GM21423 (cell line): ENCODE results near the gene NKAP.
"Not testable (repeated sequence)": the region's sequence is repeated elsewhere in the genome, so short reads cannot be mapped to it uniquely, and the experiment has no call there.

Experiments used
- ATAC-seq: cut with Tn5 transposase; IDR thresholded peaks from one replicate; pipeline ENCODE4 v1.9.1; 2021; ENCODE audit warnings: mild to moderate bottlenecking, moderate library complexity; ENCODE audit not compliant: unreplicated experiment

The NKAP gene

DNA sequence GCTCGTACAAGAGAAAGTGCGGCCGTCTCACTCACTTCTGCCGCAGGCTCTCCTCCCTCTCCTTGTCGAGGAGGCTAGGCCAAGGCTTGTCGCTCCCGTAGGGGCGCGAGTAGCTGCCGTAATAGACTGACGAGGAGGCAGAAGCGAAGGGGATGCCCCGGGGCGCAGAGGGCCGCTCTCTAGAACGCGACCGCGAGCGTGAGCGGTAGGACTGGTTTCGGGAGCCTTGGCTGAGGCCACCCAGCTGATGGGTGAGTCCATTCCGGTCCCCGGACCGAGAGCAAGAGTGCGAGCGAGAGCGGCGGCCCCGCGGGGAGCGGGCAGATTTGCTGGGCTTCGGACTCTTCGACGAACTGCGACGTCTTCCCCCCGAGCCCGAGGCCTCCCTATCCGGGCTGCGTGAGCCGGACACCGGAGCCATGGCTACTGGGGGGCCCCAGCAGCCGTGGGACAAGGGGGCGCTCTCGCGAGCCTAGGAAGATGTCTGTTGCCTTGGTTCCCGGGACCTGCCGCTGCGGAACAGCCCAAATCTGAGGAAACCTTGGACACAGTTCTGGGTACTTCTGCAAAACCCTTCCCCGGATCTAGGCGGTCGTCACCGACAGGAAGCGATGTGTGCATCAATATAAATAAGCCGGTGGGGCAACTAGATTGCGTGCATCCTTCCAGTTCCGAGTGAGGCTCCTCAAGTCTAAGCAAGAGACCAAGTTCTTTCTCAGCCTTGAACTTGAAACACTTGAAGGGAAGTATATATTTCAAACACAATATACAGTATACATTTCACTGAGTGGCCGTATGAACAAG lies at the start of gene NKAP:
NKAP (minus strand) TSS at position 567 of the 804 bp plus-strand sequence; CDS start at position 421, 146 bp downstream.
- peak; percentile 80 for ATAC-seq

DNA sequence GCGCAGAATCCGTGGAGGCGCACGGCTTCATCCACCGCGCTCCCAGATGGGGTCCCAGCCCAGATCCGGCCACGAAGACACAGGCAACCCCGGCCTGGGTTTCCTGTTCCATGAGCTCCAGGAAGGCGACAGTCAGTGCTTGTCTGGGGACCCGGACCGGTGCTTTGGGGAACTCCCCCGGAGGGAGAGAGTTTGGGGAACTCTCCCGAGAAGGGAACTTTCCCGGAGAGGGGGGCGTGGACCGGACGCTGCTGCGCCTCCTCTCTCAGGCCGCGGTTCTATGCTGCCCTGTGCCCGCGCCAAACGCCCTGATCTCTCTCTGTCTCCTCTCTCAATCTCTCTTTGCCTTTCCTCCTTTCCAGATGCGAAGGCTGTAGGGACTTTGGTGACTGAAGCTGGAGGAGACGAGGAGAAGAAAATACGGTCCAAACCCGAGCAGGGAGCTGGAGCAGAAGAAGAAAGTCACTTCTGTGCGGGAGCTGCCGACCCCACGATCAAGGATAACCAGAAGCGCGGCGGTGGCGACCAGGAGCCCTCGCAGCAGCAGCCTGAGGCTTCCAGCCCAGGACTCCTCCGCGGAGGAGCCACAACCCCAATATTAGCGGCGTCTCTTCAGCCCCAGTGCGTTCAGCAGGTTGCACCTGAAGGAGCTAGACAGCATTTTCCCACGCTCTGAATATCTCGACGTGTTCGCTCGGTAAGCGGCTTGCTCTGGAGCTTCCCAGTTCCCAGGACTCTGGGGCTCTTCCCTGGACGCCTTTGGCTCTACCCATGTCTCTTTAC lies 47.6 kb upstream of the NKAP start:
- no peak for ATAC-seq

DNA sequence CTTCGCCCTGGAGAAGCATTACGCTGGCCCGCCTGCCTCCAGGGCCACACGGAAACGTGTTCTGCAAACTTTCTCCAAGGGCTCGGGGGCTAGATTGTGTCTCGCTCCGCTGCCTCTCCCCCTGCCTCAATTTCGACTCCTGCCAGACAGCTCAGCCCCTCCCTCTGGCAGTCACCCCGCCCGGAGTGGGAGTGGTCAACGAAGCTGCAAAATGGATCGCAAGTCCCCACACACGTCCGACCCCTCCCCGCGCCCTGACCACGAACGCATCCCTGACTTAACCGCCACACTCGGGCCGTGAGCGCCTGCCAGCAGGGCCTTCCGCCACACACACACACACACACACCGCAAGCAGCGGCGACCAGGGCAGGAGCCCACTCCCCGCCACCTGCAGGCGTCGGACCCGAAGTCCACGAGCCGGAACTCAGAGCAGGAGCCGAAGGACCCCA lies 47.0 kb upstream of the NKAP start:
- ATAC-seq = no peak

DNA sequence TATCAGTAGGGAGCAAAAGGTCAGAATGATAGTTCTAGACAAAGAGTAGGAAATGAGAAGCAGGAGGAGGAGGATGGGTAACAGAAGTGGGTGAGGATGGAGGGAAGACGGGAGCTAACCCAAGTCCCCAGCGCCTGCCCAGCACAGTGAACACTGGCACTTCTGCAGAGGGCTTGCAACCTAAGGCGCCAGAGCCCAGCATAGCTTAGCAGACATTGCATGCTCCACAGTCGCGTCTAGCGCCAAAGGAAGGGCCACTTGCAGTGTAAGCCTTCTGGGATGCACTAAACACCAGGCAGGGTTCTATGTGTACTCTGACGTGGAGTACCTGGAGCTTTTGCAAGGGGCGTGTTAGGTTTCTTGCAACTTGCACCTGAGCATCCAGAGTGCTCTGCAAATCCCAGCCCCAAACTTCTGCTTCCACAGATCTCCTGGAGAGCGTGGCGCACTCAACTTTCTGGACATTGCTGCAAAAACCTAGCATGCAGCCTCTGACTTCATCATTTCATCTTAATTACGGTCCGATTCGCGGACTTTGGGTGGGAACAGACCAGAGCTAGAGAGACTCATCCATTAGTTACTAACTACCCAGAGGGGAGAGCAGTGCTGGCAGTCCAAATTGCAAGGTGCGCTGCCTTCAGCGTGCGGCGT lies 46.5 kb upstream of the NKAP start:
- no peak for ATAC-seq

DNA sequence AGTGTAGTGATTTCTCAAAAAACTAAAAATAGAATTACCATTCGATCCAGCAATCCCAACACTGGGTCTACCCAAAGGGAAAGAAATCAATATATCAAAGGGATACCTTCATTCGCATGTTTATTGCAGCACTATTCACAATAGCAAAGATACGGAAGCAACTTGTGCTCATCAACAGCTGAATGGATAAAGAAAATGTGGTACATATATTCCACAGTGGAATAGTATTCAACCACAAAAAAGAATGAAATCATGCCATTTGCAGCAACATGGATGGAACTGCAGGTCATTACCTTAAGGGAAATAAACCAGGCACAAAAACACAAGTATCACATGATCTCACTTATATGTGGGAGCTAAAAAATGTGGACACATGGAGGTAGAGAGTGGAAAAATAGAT lies 42.7 kb upstream of the NKAP start:
- ATAC-seq = no peak

DNA sequence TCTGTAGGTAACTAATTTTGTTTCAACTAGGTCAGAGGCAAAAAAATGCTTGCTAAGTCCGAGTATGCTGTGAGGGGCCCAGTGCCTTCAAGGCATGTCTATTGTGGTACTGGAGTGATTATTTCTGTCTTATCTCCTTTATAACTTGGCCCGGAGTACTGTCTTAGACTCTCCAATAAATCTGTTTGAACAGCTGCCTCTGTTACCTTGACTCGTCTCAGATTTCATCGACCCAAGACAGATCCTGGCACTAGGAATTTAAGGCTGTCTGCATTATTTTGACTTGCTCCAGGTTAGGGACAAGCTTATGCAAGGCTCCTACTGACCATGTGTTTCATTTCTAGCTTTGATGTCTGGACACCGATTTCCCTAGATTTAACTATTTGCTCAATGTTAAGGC lies 41.1 kb upstream of the NKAP start:
- ATAC-seq = no peak

DNA sequence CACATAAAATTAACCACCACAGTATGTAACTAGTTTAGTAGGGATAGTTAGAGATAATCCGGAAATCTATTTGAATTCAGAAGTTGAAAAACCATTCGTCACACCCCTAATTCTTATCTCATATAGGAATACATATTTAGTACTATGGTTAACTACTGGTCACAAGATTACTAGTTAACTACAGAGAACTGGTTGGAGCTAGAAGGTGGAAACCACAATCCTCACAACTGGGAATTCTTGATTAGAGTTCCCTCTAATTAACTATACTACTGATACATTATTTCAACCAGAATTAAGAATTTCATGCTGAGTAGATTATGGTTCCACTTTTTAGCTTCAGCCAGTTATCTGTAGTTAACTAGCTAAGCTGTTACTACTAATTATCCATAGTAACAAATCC lies 39.9 kb upstream of the NKAP start:
- ATAC-seq = no peak

DNA sequence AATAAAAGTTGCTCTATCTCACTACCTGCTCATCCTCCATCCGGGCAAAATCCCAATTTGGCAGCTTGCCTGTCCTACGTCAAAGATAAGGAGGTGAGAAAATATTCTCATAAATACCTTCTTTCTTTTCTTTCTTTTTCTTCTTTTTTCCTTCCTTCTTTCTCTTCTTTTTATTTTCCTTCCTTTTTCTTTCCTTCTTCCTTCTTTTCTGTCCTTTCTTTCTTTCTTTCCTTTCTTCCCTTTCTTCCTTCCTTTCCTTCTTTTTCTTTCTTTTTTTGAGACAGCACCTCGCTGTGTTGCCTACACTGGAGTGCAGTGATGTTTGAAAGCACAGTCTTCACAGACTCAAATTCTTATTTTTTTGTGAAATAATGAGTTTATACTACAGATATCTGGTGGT lies 38.6 kb upstream of the NKAP start:
- no peak for ATAC-seq

DNA sequence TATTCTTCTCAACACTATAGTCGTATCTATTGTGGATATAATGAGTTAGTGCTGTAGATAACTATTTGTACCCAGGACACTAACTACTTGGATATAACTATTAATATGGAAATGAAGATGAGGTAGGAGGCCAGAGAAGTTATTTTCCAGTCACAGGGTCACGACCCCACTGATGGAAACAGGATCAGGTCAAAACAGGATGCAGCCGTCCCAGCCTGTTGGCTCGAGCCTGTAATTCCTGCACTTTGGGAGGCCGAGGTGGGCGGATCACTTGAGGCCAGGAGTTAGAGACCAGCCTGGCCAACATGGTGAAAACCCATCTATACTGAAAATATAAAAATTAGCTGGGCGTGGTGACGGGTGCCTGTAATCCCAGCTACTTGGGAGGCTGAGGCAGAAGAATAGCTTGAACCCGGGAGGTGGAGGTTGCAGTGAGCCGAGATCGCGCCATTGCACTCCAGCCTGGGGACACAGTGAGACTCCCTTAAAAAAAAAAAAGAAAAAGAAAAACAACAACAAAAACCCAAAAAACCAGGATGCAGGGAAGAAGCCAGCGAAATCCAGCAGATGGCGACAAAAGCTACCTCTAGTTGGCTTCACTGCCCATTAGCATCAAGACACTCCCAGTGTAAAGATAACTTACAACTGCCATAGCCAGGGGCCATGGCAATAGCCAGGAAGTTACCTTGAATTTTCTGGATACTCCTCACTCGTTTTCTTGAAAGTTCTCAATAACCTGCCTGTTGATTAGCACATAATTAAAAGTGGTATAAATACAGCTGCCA lies 37.9 kb upstream of the NKAP start:
- no peak for ATAC-seq

DNA sequence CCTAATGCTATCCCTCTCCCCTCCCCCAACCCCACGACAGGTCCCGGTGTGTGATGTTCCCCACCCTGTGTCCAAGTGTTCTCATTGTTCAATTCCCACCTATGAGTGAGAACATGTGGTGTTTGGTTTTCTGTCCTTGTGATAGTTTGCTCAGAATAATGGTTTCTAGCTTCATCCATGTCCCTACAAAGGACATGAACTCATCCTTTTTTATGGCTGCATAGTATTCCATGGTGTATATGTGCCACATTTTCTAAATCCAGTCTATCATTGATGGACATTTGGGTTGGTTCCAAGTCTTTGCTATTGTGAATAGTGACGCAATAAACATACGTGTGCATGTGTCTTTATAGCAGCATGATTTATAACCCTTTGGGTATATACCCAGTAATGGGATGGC lies 33.6 kb upstream of the NKAP start:
- not testable (repeated sequence) for ATAC-seq

DNA sequence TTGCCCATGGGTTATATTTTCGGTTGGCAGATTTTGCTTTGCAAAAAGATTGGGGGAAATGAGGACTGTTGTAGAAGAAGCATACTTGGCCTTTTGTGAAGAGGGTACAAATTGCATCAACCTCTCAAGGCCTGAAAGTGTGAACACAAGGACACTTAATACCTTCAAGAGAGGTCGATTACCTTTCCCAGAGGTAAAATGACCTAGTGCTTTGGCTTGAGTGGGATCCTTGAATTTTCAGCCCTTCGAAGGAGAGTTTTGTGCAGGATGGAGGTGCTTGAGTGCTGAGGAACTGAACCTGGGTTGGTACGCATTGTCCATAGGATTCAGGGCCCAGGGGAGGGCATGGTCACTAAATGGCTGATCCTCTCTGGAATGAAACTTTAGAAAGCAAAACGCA lies 27.6 kb upstream of the NKAP start:
- no peak for ATAC-seq

DNA sequence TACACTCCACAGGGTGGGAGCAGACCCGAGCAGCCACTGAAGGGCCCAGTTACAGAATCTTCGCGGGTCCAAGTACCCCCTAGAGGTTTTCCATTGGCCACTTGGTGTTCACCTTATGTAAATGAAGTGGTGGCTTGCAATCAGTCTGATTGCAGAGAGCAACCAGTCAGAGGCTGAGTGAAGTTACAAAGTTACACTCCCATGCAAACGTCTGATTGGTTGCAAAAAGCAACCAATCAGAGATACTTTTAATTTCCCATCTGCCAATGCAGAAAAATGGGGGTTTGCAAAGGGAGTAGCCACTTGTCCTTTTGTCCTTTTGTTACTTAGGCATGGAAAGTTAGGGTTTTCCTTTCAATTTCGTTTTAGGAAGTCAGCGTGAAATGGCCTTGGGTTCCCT lies 27.0 kb upstream of the NKAP start:
- no peak for ATAC-seq

DNA sequence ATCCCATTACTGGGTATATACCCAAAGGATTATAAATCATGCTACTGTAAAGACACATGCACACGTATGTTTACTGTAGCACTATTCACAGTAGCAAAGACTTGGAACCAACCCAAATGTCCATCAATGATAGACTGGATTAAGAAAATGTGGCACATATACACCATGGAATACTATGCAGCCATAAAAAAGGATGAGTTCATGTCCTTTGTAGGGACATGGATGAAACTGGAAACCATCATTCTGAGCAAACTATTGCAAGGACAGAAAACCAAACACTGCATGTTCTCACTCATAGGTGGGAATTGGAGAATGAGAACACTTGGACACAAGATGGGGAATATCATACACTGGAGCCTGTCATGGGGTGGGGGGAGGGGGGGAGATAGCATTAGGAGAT lies 23.3 kb upstream of the NKAP start:
- ATAC-seq = not testable (repeated sequence)

DNA sequence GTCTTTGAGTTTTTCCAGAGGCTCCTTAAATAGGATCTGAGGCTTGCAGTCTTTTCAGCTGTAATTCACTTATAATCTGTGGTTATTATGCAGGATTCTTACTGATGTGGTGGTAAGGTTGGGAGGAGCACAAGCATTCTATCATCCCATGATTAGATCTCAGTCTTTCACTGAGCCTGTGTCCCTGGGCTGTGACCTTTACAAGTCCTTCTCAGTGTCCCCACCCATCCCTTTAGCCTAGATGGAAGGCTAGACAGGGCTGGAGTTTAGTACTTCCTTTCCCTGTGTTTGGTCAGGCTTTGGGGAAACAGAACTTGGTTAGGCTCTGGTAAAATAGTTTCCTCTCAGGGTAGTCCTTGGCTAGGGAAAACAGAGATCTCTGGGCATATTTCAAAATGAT lies 17.1 kb upstream of the NKAP start:
- no peak for ATAC-seq

DNA sequence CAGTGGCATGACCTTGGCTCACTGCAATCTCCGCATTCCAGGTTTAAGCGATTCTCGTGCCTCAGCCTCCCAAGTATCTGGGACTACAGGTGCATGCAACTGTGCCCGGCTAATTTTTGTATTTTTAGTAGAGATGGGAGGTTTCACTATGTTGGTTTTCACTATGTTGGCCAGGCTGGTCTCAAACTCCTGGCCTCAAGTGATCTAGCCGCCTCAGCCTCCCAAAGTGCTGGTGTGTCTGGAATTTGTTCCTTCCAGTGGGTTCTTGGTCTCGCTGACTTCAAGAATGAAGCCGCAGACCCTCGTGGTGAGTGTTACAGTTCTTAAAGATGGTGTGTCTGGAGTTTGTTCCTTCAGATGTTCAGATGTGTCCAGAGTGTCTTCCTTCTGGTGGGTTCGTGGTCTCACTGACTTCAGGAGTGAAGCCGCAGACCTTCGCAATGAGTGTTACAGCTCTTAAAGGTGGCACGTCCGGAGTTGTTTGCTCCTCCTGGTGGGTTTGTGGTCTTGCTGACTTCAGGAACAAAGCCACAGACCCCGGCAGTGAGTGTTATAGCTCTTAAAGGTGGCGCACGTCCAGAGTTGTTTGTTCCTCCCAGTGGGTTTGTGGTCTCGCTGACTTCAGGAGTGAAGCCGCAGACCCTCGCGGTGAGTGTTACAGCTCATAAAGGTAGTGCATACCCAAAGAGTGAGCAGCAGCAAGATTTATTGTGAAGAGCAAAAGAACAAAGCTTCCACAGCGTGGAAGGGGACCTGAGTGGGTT lies 12.4 kb upstream of the NKAP start:
- ATAC-seq = not testable (repeated sequence)

DNA sequence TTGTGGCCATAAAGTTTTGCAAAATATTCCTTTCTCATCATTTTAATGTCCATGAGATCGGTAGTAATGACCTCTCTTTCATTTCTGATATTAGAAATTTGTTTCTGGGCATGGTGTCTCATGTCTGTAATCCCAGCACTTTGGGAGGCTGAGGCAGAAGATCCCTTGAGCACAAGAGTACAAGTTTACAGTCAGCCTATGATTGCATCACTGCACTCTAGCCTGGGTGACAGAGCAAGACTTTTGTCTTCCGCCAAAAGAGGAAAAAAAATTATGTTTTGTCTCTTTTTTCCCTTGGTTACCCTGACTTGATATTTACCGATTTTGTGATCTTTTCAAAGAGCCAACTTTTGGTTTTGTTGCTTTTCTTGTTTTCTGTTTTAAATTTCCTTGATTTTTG lies 10.8 kb upstream of the NKAP start:
- ATAC-seq = no peak

DNA sequence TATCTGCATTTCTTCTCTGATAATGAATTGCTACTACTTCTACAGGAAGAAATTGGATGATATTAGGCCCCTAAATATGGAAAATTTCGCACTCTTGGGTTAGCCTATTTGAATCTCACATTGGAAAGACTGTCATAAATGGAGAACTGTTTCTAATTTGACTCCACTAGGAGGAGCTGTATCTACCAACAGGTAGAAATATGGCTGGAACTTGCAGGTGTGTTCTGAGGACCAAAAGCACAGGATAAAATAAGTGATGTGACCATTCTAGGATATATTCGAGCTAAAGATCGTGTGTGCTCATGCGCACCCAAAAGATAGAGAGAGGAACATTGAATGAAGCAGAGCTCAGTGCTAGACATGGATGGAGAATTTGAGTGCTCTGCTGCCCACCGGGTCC lies 4.8 kb upstream of the NKAP start:
- no peak for ATAC-seq

DNA sequence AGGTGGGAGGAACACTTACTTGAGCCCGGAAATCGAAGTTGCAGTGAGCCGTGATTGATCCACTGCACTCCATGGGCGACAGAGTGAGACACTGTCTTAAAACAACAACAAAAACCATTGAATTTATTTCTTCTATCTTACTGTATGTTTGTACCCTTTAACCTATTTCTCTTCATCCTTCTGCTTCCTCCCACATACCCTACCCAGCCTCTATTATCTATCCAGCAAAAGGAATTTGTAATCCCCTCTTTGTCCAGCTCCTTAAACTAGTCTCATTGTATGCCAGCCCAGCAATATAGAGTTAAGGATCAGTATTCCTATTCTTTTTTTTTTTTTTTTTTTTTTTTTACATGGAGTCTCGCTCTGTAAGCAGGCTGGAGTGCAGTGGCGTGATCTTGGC lies 1.9 kb upstream of the NKAP start:
- no peak for ATAC-seq

DNA sequence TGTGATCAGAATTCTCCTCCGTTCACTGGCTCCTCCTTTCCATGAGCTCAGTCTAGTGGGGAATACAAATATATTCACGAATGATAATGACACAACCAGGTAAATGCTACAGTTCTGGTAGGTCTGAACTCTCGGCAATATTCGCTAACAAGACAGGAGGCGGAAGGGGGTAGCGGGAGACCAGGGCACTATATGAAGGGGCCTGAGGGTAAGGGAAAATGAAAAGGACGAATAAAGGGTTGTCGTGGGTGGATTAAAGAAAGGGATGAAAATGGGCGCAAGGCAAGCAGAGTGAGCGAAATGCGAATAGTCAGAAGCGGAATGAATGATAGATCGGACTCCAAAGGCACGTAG lies 743 bp downstream of the NKAP start:
- ATAC-seq = peak; percentile 15

DNA sequence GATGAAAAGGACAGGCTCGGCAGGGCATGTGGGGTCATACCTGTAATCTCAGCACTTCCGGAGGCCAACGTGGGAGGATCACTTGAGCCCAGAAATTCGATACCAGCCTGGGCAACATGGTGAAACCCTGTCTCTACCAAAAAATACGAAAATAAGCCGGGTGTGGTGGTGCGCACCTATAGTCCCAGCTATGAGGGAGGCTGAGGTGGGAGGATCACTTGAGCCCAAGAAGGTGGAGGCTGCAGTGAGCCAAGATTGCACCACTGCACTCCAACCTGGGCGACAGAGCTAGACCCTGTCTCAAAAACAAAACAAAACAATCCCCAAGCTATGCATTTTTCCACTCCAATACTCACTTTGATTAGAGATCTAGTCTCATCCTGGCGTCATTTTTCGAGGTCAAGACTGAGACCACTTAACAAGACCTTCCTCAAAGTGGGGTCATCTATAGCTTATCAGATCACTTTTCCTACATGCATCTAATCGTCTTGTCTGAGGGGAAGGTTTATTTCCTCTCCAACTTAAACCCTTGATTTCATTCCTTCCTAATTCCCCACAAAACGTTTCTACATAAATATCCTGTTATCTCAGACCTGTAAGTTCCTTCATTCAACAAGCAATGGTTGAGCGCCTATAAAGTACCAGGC lies 1.3 kb downstream of the NKAP start:
- no peak for ATAC-seq
